NCI-H1436 (cell line): ENCODE data around the gene NRXN2.

Source experiments
- DNase-seq: peaks from one replicate; lab custom pipeline; 2025; lab: John Stamatoyannopoulos, UW

NRXN2 gene

GRCh38 chr11:64627371-64627770 lies 95.6 kb downstream of the NRXN2 start:
- DNase-seq: no peak

GRCh38 chr11:64626637-64627036 lies 96.4 kb downstream of the NRXN2 start:
- DNase-seq: no peak

GRCh38 chr11:64624883-64625481 lies 98.0 kb downstream of the NRXN2 start:
- DNase-seq: no peak

GRCh38 chr11:64622681-64623080 lies 100.3 kb downstream of the NRXN2 start:
- no peak for DNase-seq

- DNase-seq: no peak
These were observed 101.5 kb downstream of the NRXN2 start for GRCh38 chr11:64621283-64622019.

- DNase-seq: peak; percentile 33
These were observed 102.5 kb downstream of the NRXN2 start for GRCh38 chr11:64620381-64620971.

- no peak for DNase-seq
These were observed 103.1 kb downstream of the NRXN2 start for GRCh38 chr11:64619811-64620380.

GRCh38 chr11:64619196-64619595 lies 103.8 kb downstream of the NRXN2 start:
- no peak for DNase-seq

GRCh38 chr11:64616817-64617216 lies 106.2 kb downstream of the NRXN2 start:
- no peak for DNase-seq

GRCh38 chr11:64614917-64615316 lies 108.1 kb downstream of the NRXN2 start:
- DNase-seq: no peak

GRCh38 chr11:64613648-64614047 lies 109.3 kb downstream of the NRXN2 start:
- no peak for DNase-seq

GRCh38 chr11:64611869-64612646 lies 110.9 kb downstream of the NRXN2 start:
- no peak for DNase-seq

- DNase-seq: no peak
These were observed 111.8 kb downstream of the NRXN2 start for GRCh38 chr11:64611176-64611575.

GRCh38 chr11:64610596-64610995 lies 112.4 kb downstream of the NRXN2 start:
- no peak for DNase-seq

GRCh38 chr11:64609436-64610047 lies 113.5 kb downstream of the NRXN2 start:
- DNase-seq: no peak

- DNase-seq: no peak
These were observed 114.4 kb downstream of the NRXN2 start for GRCh38 chr11:64608636-64609035.

- DNase-seq: no peak
These were observed 115.0 kb downstream of the NRXN2 start for GRCh38 chr11:64608046-64608445.

GRCh38 chr11:64607381-64607985 lies 115.5 kb downstream of the NRXN2 start:
- no peak for DNase-seq

GRCh38 chr11:64606796-64607380 lies 116.1 kb downstream of the NRXN2 start:
- no peak for DNase-seq

GRCh38 chr11:64605656-64606585 lies 117.1 kb downstream of the NRXN2 start:
- no peak for DNase-seq
